Measurements from ENCODE around the gene EFNA5. TPM values are rescaled to one million over a fixed set of nuclear protein-coding genes. Genes with fewer than 3 reads are reported as not detected.

Gene EFNA5
- total and polyA plus RNA-seq, 2 of the 8 experiments (the other 6 are each of a cell fraction or from before 2014, with no cell fraction given), result 9.6 to 21.8 TPM

DNA sequence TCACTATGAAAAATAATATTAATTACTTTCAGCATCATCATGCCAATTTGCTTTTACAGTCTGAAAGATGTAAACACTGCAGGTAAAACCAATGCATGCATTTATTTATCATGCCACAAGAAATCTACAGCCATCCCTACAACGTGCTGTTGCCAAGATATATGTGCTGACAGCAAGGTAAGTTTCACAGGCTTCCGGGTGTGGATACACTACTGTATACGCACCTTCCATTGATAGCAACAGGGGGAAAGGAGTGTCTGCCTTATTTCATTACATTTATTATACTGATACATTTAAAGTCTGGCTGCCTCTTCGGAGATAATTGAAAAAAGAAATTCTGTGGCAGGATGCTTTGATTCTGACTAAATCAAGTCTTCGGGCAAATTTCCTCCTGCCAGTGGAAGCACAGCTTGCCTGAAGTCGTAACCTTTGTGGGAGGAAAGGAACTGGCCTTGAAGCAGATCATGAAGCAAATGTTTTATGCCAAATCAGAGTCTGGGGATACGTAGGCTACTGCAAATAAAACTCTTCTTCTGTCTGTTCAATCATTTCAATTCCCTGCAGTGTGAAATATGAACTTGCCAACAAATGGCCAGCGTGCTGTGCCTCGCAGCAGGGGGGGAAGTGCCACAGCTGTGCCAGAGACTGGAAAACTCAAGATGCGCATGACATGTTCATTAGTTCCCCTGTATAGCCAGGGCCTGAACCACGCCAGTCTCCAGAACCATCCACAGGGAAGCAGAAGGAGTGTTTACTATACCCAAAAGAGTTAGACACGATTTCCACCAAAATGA lies 268.1 kb downstream of the EFNA5 start:
- H3K4me2 ChIP-seq (ENCODE audit: insufficient read depth in 1 of 2, low read depth in 2 of 2, low read length in 2 of 2), result peak overlapping the region; percentile 4 to 50; a peak in 3 of 4 replicates
- no peak overlapping the region for H2BK20ac ChIP-seq (ENCODE audit: low read length)
- no peak for TF ChIP-seq RFX5 (IDR thresholded peaks at IDR 0.05; ENCODE audit: borderline replicate concordance, low read depth, low read length)
- TF ChIP-seq TEAD4 (IDR thresholded peaks at IDR 0.05; ENCODE audit: low read depth, low read length), result no peak
- TF ChIP-seq CREB1 (IDR thresholded peaks at IDR 0.05), result no peak
- TF ChIP-seq FOSL1 (IDR thresholded peaks at IDR 0.05; ENCODE audit: insufficient read depth, low read depth, low read length), result no peak
- no peak for TF ChIP-seq JUN (IDR thresholded peaks at IDR 0.05; ENCODE audit: low read depth, low read length)
- TF ChIP-seq BACH1 (IDR thresholded peaks at IDR 0.05; ENCODE audit: low read length), result no peak
- TF ChIP-seq BCL11A (IDR thresholded peaks at IDR 0.05; ENCODE audit: low read depth in 2 of 2, low read length in 2 of 2), result no peak
- no peak for TF ChIP-seq TBP (IDR thresholded peaks at IDR 0.05; ENCODE audit: low read depth, low read length)
- TF ChIP-seq, protein P1, sequence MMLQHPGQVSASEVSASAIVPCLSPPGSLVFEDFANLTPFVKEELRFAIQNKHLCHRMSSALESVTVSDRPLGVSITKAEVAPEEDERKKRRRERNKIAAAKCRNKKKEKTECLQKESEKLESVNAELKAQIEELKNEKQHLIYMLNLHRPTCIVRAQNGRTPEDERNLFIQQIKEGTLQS (IDR thresholded peaks at IDR 0.05; ENCODE audit: insufficient read depth, low read depth, low read length), result no peak
- TF ChIP-seq SP1 (IDR thresholded peaks at IDR 0.05; ENCODE audit: low read depth, low read length), result no peak
- TF ChIP-seq, protein P2, sequence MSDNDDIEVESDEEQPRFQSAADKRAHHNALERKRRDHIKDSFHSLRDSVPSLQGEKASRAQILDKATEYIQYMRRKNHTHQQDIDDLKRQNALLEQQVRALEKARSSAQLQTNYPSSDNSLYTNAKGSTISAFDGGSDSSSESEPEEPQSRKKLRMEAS (IDR thresholded peaks at IDR 0.05), result no peak
- TF ChIP-seq CTBP2 (IDR thresholded peaks at IDR 0.05; ENCODE audit: borderline replicate concordance, insufficient read depth, insufficient read length, low read length), result no peak
- TF ChIP-seq SAP30 (IDR thresholded peaks at IDR 0.05; ENCODE audit: insufficient read depth, insufficient replicate concordance, low read length), result no peak

More for the DNA sequence above, 268.1 kb downstream of the EFNA5 start:
- ChIA-PET CTCF (ENCODE audit: partially characterized antibody) (no interaction called here), POLR2A (ENCODE audit: partially characterized antibody) (no interaction called here)
- Histone ChIP-seq H2AK5ac (ENCODE audit: low read depth, low read length) (no peak overlapping the region), H3K14ac (ENCODE audit: insufficient read length) (no peak overlapping the region), H3K23ac (ENCODE audit: insufficient read length) (no peak overlapping the region), H3K18ac (ENCODE audit: extremely low read depth, low read length) (no peak overlapping the region), H3K79me1 (ENCODE audit: low read depth, low read length) (no peaks in the 10 kb centered on the region), H4K8ac (ENCODE audit: extremely low read depth, insufficient read depth, low read length) (no peak overlapping the region), H4K5ac (ENCODE audit: insufficient read length, low read depth, low read length) (no peak overlapping the region), H2BK15ac (ENCODE audit: low read length) (no peak overlapping the region), H3K56ac (replicated peaks; ENCODE audit: insufficient read length, low read depth, low read length) (no peak overlapping the region), H3K79me2 (ENCODE audit: control insufficient read depth in 1 of 2, insufficient read depth in 2 of 2, low read length in 2 of 2) (no peaks in the 10 kb centered on the region), H3K23me2 (ENCODE audit: low read depth, low read length) (no peaks in the 10 kb centered on the region), H3K9ac (replicated peaks in 1 of 4; ENCODE audit: extremely low read depth in 1 of 4, low read depth in 3 of 4, low read length in 3 of 4) (no peak overlapping the region), H3K4me3 (ENCODE audit: extremely low read depth in 1 of 4, insufficient read depth in 2 of 4, low read depth in 3 of 4, low read length in 4 of 4) (peak overlapping the region in 1 of 4 experiments; percentile 4; a peak in 1 of 8 replicates), H4K91ac (replicated peaks; ENCODE audit: insufficient read length, low read length) (no peak overlapping the region), H3K27me3 (replicated peaks in 1 of 4; ENCODE audit: control insufficient read depth in 3 of 4, extremely low read depth in 1 of 4, insufficient read depth in 3 of 4, low read length in 3 of 4) (no peaks in the 10 kb centered on the region; a peak in 1 of 7 replicates), H2BK120ac (replicated peaks; ENCODE audit: low read depth, low read length) (no peak overlapping the region), H2AFZ (ENCODE audit: low read length) (no peak overlapping the region), H2BK5ac (ENCODE audit: low read depth, low read length) (no peak overlapping the region), H3K9me3 (ENCODE audit: insufficient read depth in 2 of 2, low read depth in 1 of 2, low read length in 1 of 2) (no peaks in the 10 kb centered on the region), H2BK12ac (ENCODE audit: low read depth, low read length) (no peak overlapping the region), H3K4me1 (replicated peaks in 1 of 4; ENCODE audit: control insufficient read depth in 3 of 4, insufficient read depth in 4 of 4, low read length in 3 of 4) (peaks cover 2 to 32% (median 17%) of the 10 kb centered on the region in 4 experiments; a peak in 6 of 7 replicates), H4K20me1 (replicated peaks in 1 of 2; ENCODE audit: control insufficient read depth in 1 of 2, insufficient read depth in 2 of 2, low read length in 2 of 2) (no peaks in the 10 kb centered on the region), H3K36me3 (ENCODE audit: control insufficient read depth in 2 of 4, insufficient read depth in 4 of 4, low read length in 3 of 4) (no peaks in the 10 kb centered on the region), H3K4ac (replicated peaks; ENCODE audit: insufficient read length, low read depth, low read length) (no peak overlapping the region), H3K27ac (ENCODE audit: low read depth, low read length) (no peak overlapping the region)
- FAIRE-seq (no peak), DNase-seq (ENCODE audit: low read depth in 1 of 2, low spot score in 2 of 2) (no peak)
- 58% methylated on average over 12 of the region's 12 CpGs; no CpG with 5 or more reads in 1 of the 2 experiments for WGBS, 2 experiments (ENCODE audit: extremely low coverage in 1 of 2, insufficient coverage in 1 of 2, insufficient read length in 1 of 2, insufficient replicate concordance in 2 of 2, low coverage in 1 of 2, low lambda C conversion rate in 2 of 2, missing lambda C conversion rate in 1 of 2)

Data from H1 (cell line).